Small intestine (tissue), 7 donors: Measurements from ENCODE around the gene ERG. TPM values are rescaled to one million over a fixed set of nuclear protein-coding genes. Genes with fewer than 3 reads are reported as not detected.

Experiments
- DNase-seq, 2 donors: peaks; one replicate each; pipeline versions ENCODE4 v3.0.0 to v3.0.0-alpha.2; 2013
- FAIRE-seq: peaks from 2 replicates; lab custom pipeline; 2012; peaks lifted over from hg19 to GRCh38; lab: Jason Lieb, UNC
- H3K27ac ChIP-seq, 3 donors: one replicate each; pipeline ENCODE4 v1.5.1; 2013; ENCODE audit warnings: low read length in 2 of 3, mild to moderate bottlenecking in 2 of 3, control low read depth in 1 of 3, inconsistent platforms in 1 of 3, low read depth in 1 of 3, moderate library complexity in 1 of 3
- H3K27me3 ChIP-seq, 3 donors: one replicate each; pipeline ENCODE4 v1.6.1; 2013; ENCODE audit warnings: low read length in 3 of 3, inconsistent platforms in 1 of 3; ENCODE audit not compliant: control insufficient read depth in 3 of 3, insufficient read depth in 3 of 3
- H3K36me3 ChIP-seq, 3 donors: one replicate each; pipeline ENCODE4 v1.6.1; 2013; ENCODE audit warnings: low read length in 3 of 3, inconsistent platforms in 1 of 3, low read depth in 1 of 3, mild to moderate bottlenecking in 1 of 3, moderate library complexity in 1 of 3; ENCODE audit not compliant: control insufficient read depth in 3 of 3, insufficient read depth in 2 of 3
- H3K4me1 ChIP-seq, 3 donors: one replicate each; pipeline ENCODE4 v1.6.1; 2013; ENCODE audit warnings: low read length in 2 of 3, inconsistent platforms in 1 of 3, low read depth in 1 of 3, mild to moderate bottlenecking in 1 of 3, moderate library complexity in 1 of 3; ENCODE audit not compliant: control insufficient read depth in 3 of 3, insufficient read depth in 2 of 3
- H3K4me3 ChIP-seq, 3 donors: one replicate each; pipeline ENCODE4 v1.5.1; 2013; ENCODE audit warnings: low read length in 3 of 3, control low read depth in 1 of 3, inconsistent platforms in 1 of 3, low read depth in 1 of 3, mild to moderate bottlenecking in 1 of 3, moderate library complexity in 1 of 3
- H3K9me3 ChIP-seq, 2 donors: one replicate each; pipeline ENCODE4 v1.6.1; 2013; ENCODE audit warnings: low read depth in 1 of 2, low read length in 1 of 2; ENCODE audit not compliant: control insufficient read depth in 2 of 2, insufficient read depth in 1 of 2
- WGBS, 3 donors: extraction: QIAGEN DNeasy Blood & Tissue Kit; methylation state at CpG; one replicate each; pipeline ENCODE4 v1.1.7; 2013; 5-methylcytosine and 5-hydroxymethylcytosine counted together
- polyA plus RNA-seq, 4 donors: library from polyadenylated mRNA; stranded (reverse) in 3 of 4; unstranded in 1 of 4; fragments of 200-250 nt in 3 of 4; fragments of 120-200 nt in 1 of 4; gene quantifications; one replicate each; pipeline versions ENCODE4 v1.2.1 to v1.2.3, GENCODE V29; 2013
- donor health status: healthy with polysubstance abuse.
- donor health status: control.
- donor health status: control.
- donor health status: Bipolar disorder and iron deficiency.
- donor health status: healthy.

ERG gene
- polyA plus RNA-seq, 4 donors = 0.22 to 10.8 (median 3.4) TPM

GRCh38 chr21:38447611-38448010, 50.7 kb downstream of the ERG start:
- DNase-seq (no peak), FAIRE-seq (no peak)
- Histone ChIP-seq H3K4me3 (no peak overlapping the region), H3K27ac (no peak overlapping the region), H3K27me3 (no peaks in the 10 kb centered on the region), H3K9me3 (no peaks in the 10 kb centered on the region), H3K36me3 (no peaks in the 10 kb centered on the region), H3K4me1 (no peaks in the 10 kb centered on the region)
- 51 to 70% (median 51%) methylated on average over 3 of the region's 3 CpGs for WGBS, 3 donors

GRCh38 chr21:38444691-38445090, 53.6 kb downstream of the ERG start:
- Histone ChIP-seq H3K27me3 (no peaks in the 10 kb centered on the region), H3K36me3 (no peaks in the 10 kb centered on the region), H3K4me1 (no peaks in the 10 kb centered on the region), H3K27ac (no peak overlapping the region), H3K4me3 (no peak overlapping the region), H3K9me3 (no peaks in the 10 kb centered on the region)
- DNase-seq (no peak), FAIRE-seq (no peak)
- WGBS, 3 donors = 71 to 73% (median 71%) methylated on average over 6 of the region's 6 CpGs

- WGBS, 3 donors = 67 to 78% (median 70%) methylated on average over 8 of the region's 8 CpGs
- H3K27me3 ChIP-seq = no peaks in the 10 kb centered on the region
- H3K9me3 ChIP-seq = no peaks in the 10 kb centered on the region
- no peaks in the 10 kb centered on the region for H3K36me3 ChIP-seq
- DNase-seq (no peak), FAIRE-seq (no peak)
- no peaks in the 10 kb centered on the region for H3K4me1 ChIP-seq
- H3K4me3 ChIP-seq = no peak overlapping the region
- H3K27ac ChIP-seq = no peak overlapping the region
These were observed 55.2 kb downstream of the ERG start for GRCh38 chr21:38443110-38443509.

GRCh38 chr21:38441153-38441552, 57.1 kb downstream of the ERG start:
- Histone ChIP-seq H3K36me3 (no peaks in the 10 kb centered on the region), H3K27ac (no peak overlapping the region), H3K4me3 (no peak overlapping the region), H3K27me3 (no peaks in the 10 kb centered on the region), H3K4me1 (no peaks in the 10 kb centered on the region), H3K9me3 (no peaks in the 10 kb centered on the region)
- FAIRE-seq = no peak
- no peak for DNase-seq
- WGBS, 3 donors = 77 to 91% (median 86%) methylated on average over 2 of the region's 2 CpGs

- Histone ChIP-seq H3K36me3 (no peaks in the 10 kb centered on the region), H3K9me3 (no peaks in the 10 kb centered on the region), H3K27me3 (no peaks in the 10 kb centered on the region), H3K4me1 (no peaks in the 10 kb centered on the region), H3K4me3 (no peak overlapping the region), H3K27ac (no peak overlapping the region)
- no peak for DNase-seq
- no peak for FAIRE-seq
- WGBS, 3 donors = 73 to 81% (median 77%) methylated on average over 5 of the region's 5 CpGs
These were observed 57.5 kb downstream of the ERG start for GRCh38 chr21:38440746-38441145.

- WGBS, 3 donors = 69 to 78% (median 71%) methylated on average over 5 of the region's 5 CpGs
- no peaks in the 10 kb centered on the region for H3K9me3 ChIP-seq
- no peak overlapping the region for H3K27ac ChIP-seq
- FAIRE-seq = no peak
- no peaks in the 10 kb centered on the region for H3K36me3 ChIP-seq
- no peaks in the 10 kb centered on the region for H3K4me1 ChIP-seq
- no peak for DNase-seq
- no peak overlapping the region for H3K4me3 ChIP-seq
- no peaks in the 10 kb centered on the region for H3K27me3 ChIP-seq
These were observed 58.3 kb downstream of the ERG start for GRCh38 chr21:38439957-38440356.

GRCh38 chr21:38439426-38439825, 58.9 kb downstream of the ERG start:
- Histone ChIP-seq H3K4me1 (no peaks in the 10 kb centered on the region), H3K9me3 (no peaks in the 10 kb centered on the region), H3K27me3 (no peaks in the 10 kb centered on the region), H3K36me3 (no peaks in the 10 kb centered on the region), H3K27ac (no peak overlapping the region), H3K4me3 (no peak overlapping the region)
- 53 to 64% (median 64%) methylated on average over 6 of the region's 6 CpGs for WGBS, 3 donors
- DNase-seq = no peak
- FAIRE-seq = no peak

GRCh38 chr21:38438462-38438893, 59.8 kb downstream of the ERG start:
- H3K4me3 ChIP-seq = no peak overlapping the region
- WGBS, 3 donors = 65 to 73% (median 73%) methylated on average over 11 of the region's 11 CpGs
- H3K36me3 ChIP-seq = no peaks in the 10 kb centered on the region
- no peak for DNase-seq
- no peak overlapping the region for H3K27ac ChIP-seq
- FAIRE-seq = no peak
- no peaks in the 10 kb centered on the region for H3K9me3 ChIP-seq
- H3K27me3 ChIP-seq = no peaks in the 10 kb centered on the region
- no peaks in the 10 kb centered on the region for H3K4me1 ChIP-seq

- H3K4me1 ChIP-seq = no peaks in the 10 kb centered on the region
These were observed 61.9 kb downstream of the ERG start for GRCh38 chr21:38436341-38436740.

More at GRCh38 chr21:38436341-38436740, 61.9 kb downstream of the ERG start:
- H3K9me3 ChIP-seq = no peaks in the 10 kb centered on the region
- 63 to 75% (median 71%) methylated on average over 4 of the region's 4 CpGs for WGBS, 3 donors
- DNase-seq (no peak), FAIRE-seq (no peak)
- H3K27me3 ChIP-seq = no peaks in the 10 kb centered on the region
- no peak overlapping the region for H3K27ac ChIP-seq
- H3K36me3 ChIP-seq = no peaks in the 10 kb centered on the region
- no peak overlapping the region for H3K4me3 ChIP-seq
